Smooth muscle cell (in vitro differentiated cells): Measurements from ENCODE around the gene B3GAT3. TPM values are rescaled to one million over a fixed set of nuclear protein-coding genes. Genes with fewer than 3 reads are reported as not detected.
A peak's percentile ranks its signal among the peaks of the same experiment; 100 is the strongest.

ENCODE experiments used
- DNase-seq: peaks from one replicate; lab custom pipeline; 2025; ENCODE audit not compliant: unreplicated experiment; lab: John Stamatoyannopoulos, UW
- H2AFZ ChIP-seq: fragments of 200-600 bp; sonication (generic); 2 replicates; pipeline ENCODE4 v1.6.0; 2016; ENCODE audit warnings: antibody characterized with exemption, low read depth, mild to moderate bottlenecking
- H3F3A ChIP-seq: fragments of 200-600 bp; sonication (generic); 2 replicates; pipeline ENCODE4 v1.6.0; 2017; ENCODE audit warnings: antibody characterized with exemption, low read depth
- H3K27ac ChIP-seq: fragments of 200-600 bp; sonication (generic); 2 replicates; pipeline ENCODE4 v1.5.1; 2016; ENCODE audit warnings: low read depth, mild to moderate bottlenecking
- H3K27me3 ChIP-seq: fragments of 200-600 bp; sonication (generic); 2 replicates; pipeline ENCODE4 v1.6.1; 2016; ENCODE audit warnings: low read depth, mild to moderate bottlenecking
- H3K36me3 ChIP-seq: fragments of 200-600 bp; sonication (generic); 2 replicates; pipeline ENCODE4 v1.5.1; 2016; ENCODE audit warnings: low read depth
- H3K4me1 ChIP-seq: fragments of 200-600 bp; sonication (generic); 2 replicates; pipeline ENCODE4 v1.5.1; 2016; ENCODE audit warnings: low read depth
- H3K4me2 ChIP-seq: fragments of 200-600 bp; sonication (generic); 2 replicates; pipeline ENCODE4 v1.6.0; 2016; ENCODE audit warnings: mild to moderate bottlenecking
- H3K4me3 ChIP-seq: fragments of 200-600 bp; sonication (generic); 2 replicates; pipeline ENCODE4 v1.5.1; 2016; ENCODE audit warnings: mild to moderate bottlenecking
- H3K79me2 ChIP-seq: fragments of 200-600 bp; sonication (generic); 2 replicates; pipeline ENCODE4 v1.6.0; 2016; ENCODE audit warnings: low read depth, mild to moderate bottlenecking
- H3K9ac ChIP-seq: fragments of 200-600 bp; sonication (generic); 2 replicates; pipeline ENCODE4 v1.6.0; 2016; ENCODE audit warnings: low read depth
- H3K9me3 ChIP-seq: fragments of 200-600 bp; sonication (generic); replicated peaks from 2 replicates; pipeline ENCODE4 v1.5.1; 2016; ENCODE audit warnings: low read depth
- H4K20me1 ChIP-seq: fragments of 200-600 bp; sonication (generic); 2 replicates; pipeline ENCODE4 v1.6.0; 2016; ENCODE audit warnings: low read depth
- CTCF ChIP-seq: fragments of 200-600 bp; sonication (generic); IDR thresholded peaks from 2 replicates; pipeline ENCODE4 v1.5.1; 2017; ENCODE audit warnings: borderline replicate concordance, mild to moderate bottlenecking, antibody characterized with exemption; ENCODE audit not compliant: insufficient read depth, poor library complexity, severe bottlenecking
- WGBS: methylation state at CpG from one replicate; pipeline ENCODE4 v1.1.7; 2016; ENCODE audit warnings: low lambda C conversion rate; 5-methylcytosine and 5-hydroxymethylcytosine counted together
- polyA plus RNA-seq: library from polyadenylated mRNA; unstranded; fragments of >200 nt; fragmentation: Nextera tagmentation; extraction: Ambion mirVana; gene quantifications from 2 replicates; pipeline ENCODE4 v1.2.1, GENCODE V29; 2016
- total RNA-seq: library from RNA; depleted of rRNA; stranded (reverse); fragments of >200 nt; gene quantifications from 2 replicates; pipeline ENCODE4 v1.2.3, GENCODE V29; 2014

The B3GAT3 gene
- total and polyA plus RNA-seq, 2 experiments from 2014 or later = 20.0 to 66.9 TPM

DNA sequence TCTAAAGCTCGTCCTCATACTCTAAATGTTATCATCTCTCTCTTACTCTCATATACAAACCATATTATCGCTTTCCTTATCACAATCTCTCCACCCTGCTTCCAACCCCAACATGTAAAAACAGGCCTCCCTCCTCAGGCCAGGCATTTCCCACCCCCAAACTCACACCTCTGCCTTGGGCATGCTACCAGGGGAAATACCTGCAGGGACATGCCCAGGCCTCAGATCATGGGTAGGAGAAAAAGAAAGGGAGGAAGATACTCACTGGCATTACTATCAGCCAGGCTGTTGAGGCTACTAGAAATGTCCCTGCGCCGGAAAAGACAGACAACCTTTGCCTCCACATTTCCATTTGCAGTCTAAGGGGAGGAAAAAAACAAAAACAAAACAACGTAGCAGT lies 21.9 kb downstream of the B3GAT3 start:
- Histone ChIP-seq H3K9ac (peak overlapping the region; percentile 97), H4K20me1 (peaks cover 31% of the 10 kb centered on the region), H3K27me3 (no peaks in the 10 kb centered on the region), H3K9me3 (no peaks in the 10 kb centered on the region), H2AFZ (no peak overlapping the region), H3K4me2 (peak overlapping the region; percentile 95), H3K79me2 (peaks cover 30% of the 10 kb centered on the region), H3K27ac (peak overlapping the region; percentile 82), H3K4me3 (peak overlapping the region; percentile 91), H3K4me1 (peaks cover 15% of the 10 kb centered on the region), H3K36me3 (no peaks in the 10 kb centered on the region), H3F3A (peaks cover 11% of the 10 kb centered on the region)
- 46% methylated on average over 5 of the region's 5 CpGs for WGBS
- no peak for DNase-seq
- TF ChIP-seq CTCF = no peak

DNA sequence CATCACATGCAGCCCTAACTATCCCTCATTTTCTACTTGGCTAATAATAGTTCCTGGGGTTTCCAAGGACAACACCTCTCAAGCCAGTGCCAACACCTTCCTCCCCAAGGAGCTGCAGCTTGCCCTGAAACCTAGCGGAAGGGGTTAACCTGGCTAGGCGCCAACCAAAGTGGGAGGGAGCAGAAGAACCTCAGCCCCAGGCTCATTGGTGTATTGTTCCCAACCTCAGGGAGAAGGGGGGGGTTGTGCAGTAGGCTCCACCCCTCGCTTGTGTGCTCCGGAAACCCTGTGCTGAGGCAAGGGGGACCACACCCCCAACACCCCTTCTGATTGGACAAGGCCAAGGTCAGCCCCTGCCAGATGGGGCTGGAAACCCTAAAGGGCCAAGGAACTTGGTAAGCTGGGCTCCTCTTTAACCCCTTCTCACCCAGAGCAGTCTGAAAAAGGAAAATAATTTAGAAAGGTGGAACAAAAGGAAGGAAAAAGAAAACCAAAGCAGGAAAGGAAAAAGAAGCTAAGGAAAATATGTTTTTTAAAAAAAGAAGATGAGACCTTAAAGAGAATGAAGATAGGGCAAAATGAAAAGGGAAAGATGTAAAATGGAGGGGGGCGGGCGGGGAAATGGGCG lies 22.6 kb downstream of the B3GAT3 start:
- H3K4me3 ChIP-seq = peak overlapping the region; percentile 91

DNA sequence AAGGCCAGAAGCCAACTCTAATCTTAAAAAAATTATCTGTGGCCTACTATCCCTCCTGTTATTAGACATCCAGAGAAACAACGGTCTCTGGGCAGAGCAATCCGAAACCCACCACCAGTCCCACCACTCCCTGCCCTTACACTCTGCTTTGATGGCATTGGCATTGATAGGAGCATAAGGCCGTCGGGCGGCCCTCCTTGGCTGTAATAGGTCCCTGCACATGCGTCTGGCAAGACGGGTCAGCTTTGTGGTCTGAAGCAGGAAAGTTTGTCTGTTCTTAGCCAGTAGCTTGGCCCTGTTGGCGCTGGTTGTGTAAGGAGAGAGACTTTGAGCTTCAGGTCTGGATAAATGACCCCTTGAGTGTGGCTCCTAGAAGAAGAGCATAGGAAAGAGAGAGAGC lies 26.7 kb downstream of the B3GAT3 start:
- H3K36me3 ChIP-seq = no peaks in the 10 kb centered on the region
- no peak overlapping the region for H3K9ac ChIP-seq
- no peak overlapping the region for H2AFZ ChIP-seq
- no peak for TF ChIP-seq CTCF
- no peaks in the 10 kb centered on the region for H3K9me3 ChIP-seq
- no peak overlapping the region for H3K27ac ChIP-seq
- DNase-seq = no peak
- no peaks in the 10 kb centered on the region for H3K27me3 ChIP-seq
- H4K20me1 ChIP-seq = peaks cover 22% of the 10 kb centered on the region
- peaks cover 9% of the 10 kb centered on the region for H3K4me1 ChIP-seq
- peaks cover 24% of the 10 kb centered on the region for H3K79me2 ChIP-seq
- WGBS = 95% methylated on average over 8 of the region's 8 CpGs
- no peak overlapping the region for H3K4me2 ChIP-seq
- H3K4me3 ChIP-seq = no peak overlapping the region
- H3F3A ChIP-seq = peaks cover 14% of the 10 kb centered on the region

More for the DNA sequence above, 22.6 kb downstream of the B3GAT3 start:
- H4K20me1 ChIP-seq = peaks cover 31% of the 10 kb centered on the region
- H3K9me3 ChIP-seq = no peaks in the 10 kb centered on the region
- peaks cover 30% of the 10 kb centered on the region for H3K79me2 ChIP-seq
- H3K4me2 ChIP-seq = peak overlapping the region; percentile 95
- no peak for TF ChIP-seq CTCF
- peak overlapping the region; percentile 82 for H3K27ac ChIP-seq
- DNase-seq = peak; percentile 24
- peak overlapping the region; percentile 97 for H3K9ac ChIP-seq
- no peak overlapping the region for H2AFZ ChIP-seq
- H3K36me3 ChIP-seq = no peaks in the 10 kb centered on the region
- 51% methylated on average over 7 of the region's 7 CpGs for WGBS
- peaks cover 11% of the 10 kb centered on the region for H3F3A ChIP-seq
- no peaks in the 10 kb centered on the region for H3K27me3 ChIP-seq
- peaks cover 14% of the 10 kb centered on the region for H3K4me1 ChIP-seq
